Activated CD4-positive, alpha-beta T cell treated with anti-CD3 and anti-CD28 coated beads, Interleukin-2, amount 10 ng/mL, durations not matched to agents 24 days and 14 days (primary cell): ENCODE data around the gene RAPGEF3. TPM values are rescaled to one million over a fixed set of nuclear protein-coding genes. Genes with fewer than 3 reads are reported as not detected.

Experiments
- DNase-seq: peaks from one replicate; pipeline ENCODE4 v3.0.0; 2022
- H3K27ac Mint-ChIP-seq: one replicate; pipeline ENCODE4 v1.8.0; 2022; ENCODE audit warnings: mild to moderate bottlenecking, mixed read lengths
- H3K27me3 Mint-ChIP-seq: one replicate; pipeline ENCODE4 v1.8.0; 2022; ENCODE audit warnings: mixed read lengths
- H3K36me3 Mint-ChIP-seq: one replicate; pipeline ENCODE4 v1.8.0; 2022; ENCODE audit warnings: low read depth, mild to moderate bottlenecking, mixed read lengths
- H3K4me1 Mint-ChIP-seq: one replicate; pipeline ENCODE4 v1.8.0; 2021; ENCODE audit warnings: mixed read lengths
- H3K4me3 Mint-ChIP-seq: one replicate; pipeline ENCODE4 v1.8.0; 2022; ENCODE audit warnings: mild to moderate bottlenecking, moderate library complexity, mixed read lengths
- H3K9me3 Mint-ChIP-seq: one replicate; pipeline ENCODE4 v1.8.0; 2021; ENCODE audit warnings: mixed read lengths
- intact Hi-C: fragments of 100-400 bp; cut with micrococcal nuclease; formaldehyde crosslinking; loops from one replicate; pipeline ENCODE4 v1.15.1; 2023
- total RNA-seq: library from RNA; stranded (reverse); gene quantifications from 2 replicates; pipeline ENCODE4 v1.2.3, GENCODE V29; 2022

The RAPGEF3 gene
- total RNA-seq, 1 donor from 2014 or later = 3.6 TPM

DNA sequence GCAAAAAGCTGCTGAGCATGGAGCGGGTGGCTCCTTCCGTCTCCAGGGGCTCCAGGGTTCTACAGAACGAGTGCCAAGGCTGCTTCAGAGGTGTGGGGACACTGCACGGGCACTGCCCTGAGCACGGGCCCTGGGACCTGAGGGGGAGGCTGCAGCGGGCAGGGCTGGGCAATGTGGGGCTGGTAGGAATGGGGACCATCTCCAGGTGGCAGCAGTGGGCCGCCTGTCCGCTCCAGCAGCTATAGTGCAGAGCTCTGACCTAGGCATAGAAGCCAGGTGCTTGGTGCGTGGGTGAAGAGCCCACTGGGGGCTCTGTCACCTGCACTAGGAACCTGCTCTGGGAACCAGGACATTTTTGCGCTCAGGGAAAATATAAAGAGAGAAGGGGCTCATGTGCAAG is 38.8 kb upstream of the RAPGEF3 start:
- Mint-ChIP-seq H3K4me1 (peaks cover 22% of the 10 kb centered on the region), H3K4me3 (no peak overlapping the region), H3K27me3 (no peaks in the 10 kb centered on the region), H3K9me3 (no peaks in the 10 kb centered on the region), H3K27ac (peak overlapping the region; percentile 81), H3K36me3 (peaks cover 71% of the 10 kb centered on the region)
- intact Hi-C loops = loop anchor here (1.0 kb wide), 1 partner anchor 41 kb away; no protein-coding TSS in a partner anchor
- DNase-seq = peak; percentile 74

DNA sequence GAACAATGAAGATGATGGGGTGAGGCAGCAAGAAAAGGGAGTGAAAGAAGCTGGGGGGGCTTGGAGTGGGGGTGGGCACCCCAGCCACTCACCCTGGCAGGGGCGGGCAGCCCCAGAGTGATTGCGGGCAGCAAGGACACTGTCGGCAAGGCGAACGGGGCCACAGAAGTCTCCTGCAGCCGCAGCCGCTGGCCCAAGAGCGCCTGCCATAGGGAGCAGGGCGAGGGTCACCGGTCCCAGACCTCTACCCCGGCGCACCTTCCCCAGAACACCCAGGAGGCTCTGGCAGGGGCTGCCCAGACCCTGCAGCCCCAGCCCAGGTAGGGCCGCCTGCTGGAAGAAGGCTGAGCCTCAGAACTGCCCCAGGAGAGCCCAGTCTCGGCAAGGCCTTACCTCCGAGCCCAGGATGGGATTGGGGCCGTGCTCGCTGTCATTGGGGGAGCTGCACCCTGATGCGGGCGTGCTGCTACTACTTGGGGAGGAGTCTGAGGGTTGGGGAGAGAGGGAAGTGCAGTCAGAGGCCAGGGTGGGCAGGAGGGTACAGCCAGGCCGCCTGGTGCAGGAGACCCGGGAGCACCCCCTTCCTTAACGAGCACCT is 37.2 kb upstream of the RAPGEF3 start:
- H3K27me3 Mint-ChIP-seq = no peaks in the 10 kb centered on the region
- no peak for DNase-seq
- intact Hi-C loops = no loop called here
- H3K9me3 Mint-ChIP-seq = no peaks in the 10 kb centered on the region
- peaks cover 10% of the 10 kb centered on the region for H3K4me1 Mint-ChIP-seq
- H3K36me3 Mint-ChIP-seq = peaks cover 73% of the 10 kb centered on the region
- H3K4me3 Mint-ChIP-seq = no peak overlapping the region
- H3K27ac Mint-ChIP-seq = no peak overlapping the region

DNA sequence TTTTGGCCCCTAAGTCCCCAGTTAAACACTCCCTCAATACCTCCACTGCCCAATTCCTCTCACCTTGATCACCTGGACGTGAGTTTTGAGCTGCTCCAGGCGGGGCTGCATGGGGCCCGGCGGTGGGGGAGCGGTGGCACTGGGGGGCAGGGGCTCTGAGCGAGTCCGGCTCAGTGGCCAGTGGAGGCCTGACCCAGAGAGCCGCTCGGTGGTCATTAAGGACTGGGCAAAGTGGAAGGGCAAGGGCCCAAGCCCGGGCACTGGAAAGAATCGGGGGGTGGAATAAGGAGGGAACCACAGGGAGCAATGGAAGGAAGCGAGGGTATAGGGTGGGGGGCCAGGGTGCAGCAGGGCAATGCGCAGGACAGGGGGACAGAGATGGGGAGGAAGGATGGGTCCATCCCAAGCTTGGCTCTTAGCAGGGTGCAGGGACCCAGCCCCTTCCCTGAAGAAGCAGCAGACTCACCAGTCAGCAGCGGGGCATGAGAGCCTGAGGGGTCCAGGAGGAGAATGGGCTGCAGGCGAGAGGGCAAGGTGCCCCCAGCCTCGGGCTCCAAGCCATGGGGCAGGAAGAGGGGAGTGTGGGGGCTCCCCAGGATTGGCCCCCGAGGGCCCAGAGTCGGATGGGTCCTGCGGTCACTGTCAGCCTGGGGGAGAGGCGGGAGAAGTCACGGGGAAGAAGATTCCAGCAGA is 36.6 kb upstream of the RAPGEF3 start:
- Mint-ChIP-seq H3K4me3 (no peak overlapping the region), H3K27me3 (no peaks in the 10 kb centered on the region), H3K9me3 (no peaks in the 10 kb centered on the region), H3K36me3 (peaks cover 75% of the 10 kb centered on the region), H3K27ac (peak overlapping the region; percentile 48), H3K4me1 (peaks cover 8% of the 10 kb centered on the region)
- DNase-seq = no peak
- intact Hi-C loops = no loop called here

DNA sequence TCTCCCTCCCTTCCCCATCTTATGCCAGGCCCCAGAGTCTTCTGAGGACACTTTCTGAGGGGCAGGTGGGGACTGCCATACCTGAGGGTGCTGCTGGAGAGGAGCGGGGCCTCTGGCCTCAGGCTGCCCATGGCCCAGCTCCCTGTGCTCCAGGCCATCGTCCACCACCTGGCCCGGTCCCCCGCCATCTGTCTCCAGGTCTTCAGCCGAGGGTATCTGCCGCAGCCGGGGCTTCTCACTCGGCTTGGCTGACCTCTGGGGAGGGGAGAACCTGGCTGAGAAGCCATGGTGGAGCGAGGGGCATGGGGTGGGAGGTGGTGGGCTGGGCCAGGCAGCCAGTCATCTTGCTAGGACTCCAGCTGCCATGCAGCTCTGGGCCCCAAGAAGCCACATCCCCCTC is 36.0 kb upstream of the RAPGEF3 start:
- no peak overlapping the region for H3K4me3 Mint-ChIP-seq
- no peaks in the 10 kb centered on the region for H3K9me3 Mint-ChIP-seq
- H3K27ac Mint-ChIP-seq = no peak overlapping the region
- H3K27me3 Mint-ChIP-seq = no peaks in the 10 kb centered on the region
- H3K4me1 Mint-ChIP-seq = peaks cover 8% of the 10 kb centered on the region
- H3K36me3 Mint-ChIP-seq = peaks cover 73% of the 10 kb centered on the region
- intact Hi-C loops = no loop called here
- no peak for DNase-seq

DNA sequence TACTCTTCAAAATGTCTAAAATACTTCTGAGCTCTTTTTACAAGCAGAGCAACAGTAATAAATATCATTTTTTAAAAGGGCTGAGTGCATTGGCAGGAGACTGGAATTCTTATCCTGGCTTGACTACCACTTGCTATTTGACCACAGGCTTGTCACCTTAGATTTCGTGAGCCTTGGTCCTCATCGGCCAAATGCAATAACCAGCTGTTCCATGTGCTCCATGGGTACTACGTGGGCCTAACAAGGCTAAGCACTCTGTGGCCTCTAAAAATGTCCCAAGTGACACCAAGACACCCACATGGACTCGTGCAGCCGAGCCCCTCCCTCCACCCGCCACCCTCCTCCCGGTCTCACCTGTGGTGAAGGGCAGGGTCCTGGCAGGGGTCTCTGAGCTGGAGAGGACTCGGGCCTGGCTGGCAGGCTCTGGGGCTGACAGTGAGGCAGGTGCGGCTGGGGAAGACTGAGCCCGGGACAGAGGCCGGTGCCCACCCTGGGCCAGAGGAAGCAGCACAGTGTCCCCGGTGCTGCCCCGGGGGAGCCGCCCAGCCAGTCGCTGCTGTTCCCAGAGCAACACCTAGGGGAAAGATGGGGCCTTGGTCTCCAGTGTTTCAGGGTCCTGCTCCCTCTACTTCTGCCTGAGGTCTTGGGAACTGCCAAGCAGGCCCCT is 34.5 kb upstream of the RAPGEF3 start:
- no peaks in the 10 kb centered on the region for H3K9me3 Mint-ChIP-seq
- H3K4me3 Mint-ChIP-seq = no peak overlapping the region
- peaks cover 4% of the 10 kb centered on the region for H3K4me1 Mint-ChIP-seq
- no peak overlapping the region for H3K27ac Mint-ChIP-seq
- DNase-seq = no peak
- no peaks in the 10 kb centered on the region for H3K27me3 Mint-ChIP-seq
- intact Hi-C loops = no loop called here
- H3K36me3 Mint-ChIP-seq = peaks cover 79% of the 10 kb centered on the region

DNA sequence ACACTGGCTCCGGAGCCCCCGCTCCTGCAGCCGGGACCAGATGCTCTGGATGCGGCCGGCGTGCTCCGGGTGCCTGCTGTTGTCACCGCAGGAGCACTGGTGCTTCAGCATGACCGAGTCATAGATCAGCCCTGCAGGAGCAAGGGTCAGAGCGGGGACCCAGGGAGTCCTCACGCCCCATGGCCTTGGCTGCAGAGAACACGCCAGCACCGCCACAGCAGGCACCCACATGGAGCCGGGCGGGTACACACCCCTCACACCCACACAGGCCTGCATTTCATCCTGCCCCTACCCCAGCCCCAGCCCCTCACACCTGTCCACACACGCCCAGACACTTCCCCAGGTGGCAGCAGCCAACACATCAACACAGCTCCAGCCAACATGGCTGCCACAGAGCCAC is 33.2 kb upstream of the RAPGEF3 start:
- Mint-ChIP-seq H3K9me3 (no peaks in the 10 kb centered on the region), H3K4me1 (peaks cover 2% of the 10 kb centered on the region), H3K27ac (peak overlapping the region; percentile 71), H3K27me3 (no peaks in the 10 kb centered on the region), H3K36me3 (peaks cover 82% of the 10 kb centered on the region), H3K4me3 (no peak overlapping the region)
- intact Hi-C loops = no loop called here
- no peak for DNase-seq

DNA sequence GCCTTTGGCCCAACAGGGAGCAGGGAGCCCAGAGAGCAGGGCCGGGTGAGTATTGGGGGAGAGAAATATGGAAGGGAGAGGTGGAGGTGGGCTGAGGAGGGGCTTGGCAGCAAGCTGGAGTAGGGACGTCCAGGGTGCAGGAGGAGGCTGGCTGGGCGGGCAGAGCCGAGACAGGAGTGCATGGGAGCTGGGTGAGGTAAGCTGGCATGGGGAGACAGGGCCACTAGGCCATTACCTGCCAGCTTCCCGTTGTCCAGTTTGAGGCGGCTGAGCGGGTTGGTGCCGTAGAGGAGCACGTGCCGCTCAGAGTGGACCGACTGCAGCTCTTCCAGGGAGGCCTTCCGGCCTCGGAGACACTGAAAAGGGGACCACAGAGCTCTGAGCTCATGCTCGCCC is 32.7 kb upstream of the RAPGEF3 start:
- Mint-ChIP-seq H3K9me3 (no peaks in the 10 kb centered on the region), H3K27ac (no peak overlapping the region), H3K4me1 (peaks cover 5% of the 10 kb centered on the region), H3K27me3 (no peaks in the 10 kb centered on the region), H3K36me3 (peaks cover 84% of the 10 kb centered on the region), H3K4me3 (no peak overlapping the region)
- intact Hi-C loops = no loop called here
- no peak for DNase-seq

DNA sequence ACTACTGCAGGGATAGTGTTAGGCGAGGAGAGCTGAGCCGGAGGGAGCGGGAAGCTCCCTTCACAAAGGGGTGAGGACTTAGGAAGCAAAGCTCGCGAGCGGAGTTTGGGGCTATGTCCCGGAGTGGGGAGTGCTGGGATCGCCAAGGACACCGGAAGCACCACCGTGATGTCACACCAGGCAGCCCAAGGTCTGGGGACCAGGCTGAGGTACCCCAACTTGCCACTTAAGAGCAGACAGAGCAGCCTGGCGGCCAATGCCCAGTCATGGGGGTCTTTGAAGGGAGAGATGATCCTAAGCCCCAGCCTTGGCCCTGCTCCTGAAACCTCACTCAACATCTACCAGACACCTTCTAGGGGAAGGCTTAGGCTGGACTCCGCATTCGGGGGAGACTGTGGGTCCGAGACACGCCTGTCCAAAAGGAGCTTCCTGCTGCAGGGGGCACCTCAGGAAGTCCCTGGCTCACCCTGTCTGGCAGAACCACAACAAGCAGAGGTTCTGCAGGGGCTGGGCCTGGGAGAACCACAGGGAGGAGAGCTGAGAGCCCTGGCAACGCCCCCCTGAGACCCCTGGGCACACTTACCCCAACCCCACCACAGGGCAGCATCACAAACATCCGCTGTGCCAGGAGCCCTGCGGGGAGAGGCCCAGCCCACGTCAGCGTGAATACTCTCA is 32.1 kb upstream of the RAPGEF3 start:
- no peak for DNase-seq
- Mint-ChIP-seq H3K4me1 (peaks cover 10% of the 10 kb centered on the region), H3K4me3 (no peak overlapping the region), H3K27me3 (no peaks in the 10 kb centered on the region), H3K9me3 (no peaks in the 10 kb centered on the region), H3K36me3 (peaks cover 87% of the 10 kb centered on the region), H3K27ac (peak overlapping the region; percentile 34)
- intact Hi-C loops = no loop called here

DNA sequence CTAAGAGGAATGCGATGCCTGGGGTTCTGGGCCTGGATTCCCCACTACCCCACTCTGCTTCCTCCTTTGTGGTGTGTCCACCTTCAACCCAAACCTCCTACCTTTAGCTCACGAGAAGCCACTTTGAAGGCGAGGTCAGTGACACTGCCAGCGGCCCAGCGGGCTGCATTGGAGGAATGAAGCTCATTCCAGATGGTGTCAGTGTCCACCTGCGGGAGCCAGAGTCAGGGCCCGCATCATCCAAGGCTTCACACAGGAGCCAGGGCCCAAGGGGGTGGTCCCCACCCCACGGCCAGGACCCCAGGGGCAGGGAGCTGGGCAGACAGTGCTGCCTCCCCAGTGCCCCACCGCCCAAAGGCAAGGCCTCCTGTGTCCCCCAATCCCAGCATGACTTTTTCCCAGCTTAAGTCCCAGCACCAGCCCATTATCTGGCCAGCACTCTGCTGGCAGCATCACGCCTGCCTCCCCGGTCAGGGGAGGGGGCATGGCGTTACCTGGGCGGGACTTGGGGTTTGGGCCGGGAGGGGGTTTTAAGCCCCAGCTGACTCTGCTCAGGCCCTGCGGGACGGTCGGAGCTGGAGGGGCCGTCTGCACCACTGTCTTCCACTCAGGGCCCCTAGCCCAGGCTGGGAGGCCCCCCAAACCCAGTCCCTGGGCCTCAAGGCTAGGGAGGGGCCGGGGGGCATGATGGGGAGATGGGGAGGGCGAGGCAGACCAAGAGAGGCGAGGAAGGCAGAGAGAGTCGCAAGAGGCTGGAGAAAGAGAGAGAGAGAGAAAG is 31.2 kb upstream of the RAPGEF3 start:
- intact Hi-C loops = loop anchor here (2.0 kb wide), 1 partner anchor 13 kb away; no protein-coding TSS in a partner anchor
- H3K9me3 Mint-ChIP-seq = no peaks in the 10 kb centered on the region
- peaks cover 11% of the 10 kb centered on the region for H3K4me1 Mint-ChIP-seq
- H3K27ac Mint-ChIP-seq = no peak overlapping the region
- H3K36me3 Mint-ChIP-seq = peaks cover 88% of the 10 kb centered on the region
- H3K27me3 Mint-ChIP-seq = no peaks in the 10 kb centered on the region
- H3K4me3 Mint-ChIP-seq = no peak overlapping the region
- no peak for DNase-seq

DNA sequence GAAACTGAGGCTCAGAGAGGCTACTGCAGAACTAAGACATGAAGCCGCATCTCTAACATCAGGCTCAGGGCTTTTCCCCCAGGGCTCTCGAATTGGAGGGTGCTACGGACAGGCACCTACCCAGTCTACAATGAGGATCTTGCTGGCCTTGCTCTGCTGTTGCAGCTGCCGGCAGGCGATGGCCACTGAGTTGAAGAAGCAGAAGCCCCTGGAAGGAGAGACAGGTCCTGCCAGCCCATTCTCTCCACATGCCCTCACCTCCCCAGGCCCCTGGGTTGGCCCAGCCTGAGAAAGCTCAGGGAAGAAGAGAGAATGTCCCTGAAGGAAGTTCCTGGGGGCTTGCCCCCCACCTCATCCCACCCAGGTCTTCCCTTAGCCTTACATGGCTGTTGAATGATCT is 30.5 kb upstream of the RAPGEF3 start:
- no peak overlapping the region for H3K4me3 Mint-ChIP-seq
- H3K27me3 Mint-ChIP-seq = no peaks in the 10 kb centered on the region
- H3K36me3 Mint-ChIP-seq = peaks cover 90% of the 10 kb centered on the region
- intact Hi-C loops = loop anchor here (2.0 kb wide), 1 partner anchor 14 kb away; no protein-coding TSS in a partner anchor
- peaks cover 11% of the 10 kb centered on the region for H3K4me1 Mint-ChIP-seq
- DNase-seq = no peak
- no peak overlapping the region for H3K27ac Mint-ChIP-seq
- no peaks in the 10 kb centered on the region for H3K9me3 Mint-ChIP-seq

DNA sequence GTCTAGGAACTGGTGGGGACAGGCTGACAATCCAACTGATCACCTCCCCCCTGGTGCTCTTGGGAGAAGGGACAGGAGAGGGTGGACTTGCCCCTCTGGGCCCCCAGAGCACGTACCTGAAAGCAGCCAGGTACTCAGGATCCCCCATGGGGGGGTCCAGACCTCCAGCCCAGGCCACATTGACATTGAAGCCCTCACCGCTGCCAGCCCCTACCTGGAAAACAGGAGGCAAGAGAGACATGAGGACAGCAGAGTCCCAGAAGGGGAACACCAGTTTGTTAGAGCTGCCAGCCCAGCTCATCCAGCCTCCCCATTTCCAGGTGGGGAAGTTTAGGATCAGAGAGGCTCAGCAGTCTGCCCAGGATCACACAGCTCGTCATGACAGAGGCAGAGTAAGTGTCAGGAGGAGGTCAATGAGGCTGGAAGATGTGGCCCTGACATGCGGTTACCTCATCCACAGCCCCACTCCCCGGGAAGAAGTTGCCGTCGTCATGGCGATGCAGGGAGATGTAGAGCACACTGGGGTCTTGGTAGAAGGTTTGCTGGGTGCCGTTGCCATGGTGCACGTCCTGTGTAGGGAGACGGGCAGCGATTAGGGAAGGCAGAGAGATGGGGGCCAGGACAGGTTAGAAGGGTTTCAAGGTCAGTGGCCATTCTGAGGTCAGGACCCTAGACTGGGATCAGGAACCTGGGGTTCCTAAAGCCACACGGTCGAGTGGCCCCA is 29.1 kb upstream of the RAPGEF3 start:
- DNase-seq = no peak
- intact Hi-C loops = loop anchor here (2.0 kb wide), 1 partner anchor 15 kb away; no protein-coding TSS in a partner anchor
- Mint-ChIP-seq H3K4me1 (peaks cover 12% of the 10 kb centered on the region), H3K4me3 (no peak overlapping the region), H3K27me3 (no peaks in the 10 kb centered on the region), H3K27ac (peak overlapping the region; percentile 65), H3K36me3 (peaks cover 87% of the 10 kb centered on the region), H3K9me3 (no peaks in the 10 kb centered on the region)

DNA sequence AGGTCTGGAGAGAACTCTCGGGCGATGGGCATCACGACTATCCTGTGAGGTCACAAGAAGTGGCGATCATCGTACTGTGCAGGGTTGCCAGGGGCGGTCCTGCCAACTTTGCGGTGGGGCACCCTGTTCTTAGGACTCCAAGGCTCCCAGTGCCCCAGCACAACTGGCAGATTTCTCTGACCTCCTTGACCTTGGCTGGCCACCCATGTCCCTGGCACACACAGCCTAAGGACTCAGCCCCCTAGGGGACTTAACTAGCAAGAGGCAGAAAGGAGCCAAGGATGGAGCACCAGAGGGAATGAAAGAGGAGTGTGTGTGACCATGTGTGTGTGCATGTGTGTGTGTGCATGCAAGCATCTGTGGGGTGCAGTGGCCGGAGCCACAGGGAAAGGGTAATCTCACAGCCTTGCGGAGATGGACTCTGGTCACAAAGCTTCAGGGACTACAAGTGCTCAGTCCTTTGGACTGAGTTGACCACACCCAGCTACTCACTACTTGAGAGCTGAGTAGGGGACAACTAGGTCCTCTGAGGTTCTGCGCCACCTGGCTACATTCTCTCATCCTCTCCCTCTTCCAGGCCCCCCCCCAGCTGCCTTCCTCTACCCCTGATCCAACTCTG is 28.1 kb upstream of the RAPGEF3 start:
- peaks cover 82% of the 10 kb centered on the region for H3K36me3 Mint-ChIP-seq
- H3K27ac Mint-ChIP-seq = peak overlapping the region; percentile 71
- peaks cover 16% of the 10 kb centered on the region for H3K4me1 Mint-ChIP-seq
- no peaks in the 10 kb centered on the region for H3K27me3 Mint-ChIP-seq
- H3K4me3 Mint-ChIP-seq = no peak overlapping the region
- H3K9me3 Mint-ChIP-seq = no peaks in the 10 kb centered on the region
- no peak for DNase-seq
- intact Hi-C loops = no loop called here
